NCI-H1048 (cell line): Measurements from ENCODE around the gene SETD9.

Experiments
- DNase-seq: peaks from one replicate; lab custom pipeline; 2025; lab: John Stamatoyannopoulos, UW

SETD9 gene, protein sequence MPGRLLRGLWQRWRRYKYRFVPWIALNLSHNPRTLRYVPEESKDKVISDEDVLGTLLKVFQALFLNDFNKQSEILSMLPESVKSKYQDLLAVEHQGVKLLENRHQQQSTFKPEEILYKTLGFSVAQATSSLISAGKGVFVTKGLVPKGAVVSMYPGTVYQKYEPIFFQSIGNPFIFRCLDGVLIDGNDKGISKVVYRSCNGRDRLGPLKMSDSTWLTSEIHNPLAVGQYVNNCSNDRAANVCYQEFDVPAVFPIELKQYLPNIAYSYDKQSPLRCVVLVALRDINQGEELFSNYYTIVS

GRCh38 chr5:56909294-56910209 lies at the start of gene SETD9:
Gene SETD9, plus strand, starts transcription at chr5:56909596. Its CDS starts 50 bp downstream, at chr5:56909646.
- DNase-seq: peak; percentile 88

DNA sequence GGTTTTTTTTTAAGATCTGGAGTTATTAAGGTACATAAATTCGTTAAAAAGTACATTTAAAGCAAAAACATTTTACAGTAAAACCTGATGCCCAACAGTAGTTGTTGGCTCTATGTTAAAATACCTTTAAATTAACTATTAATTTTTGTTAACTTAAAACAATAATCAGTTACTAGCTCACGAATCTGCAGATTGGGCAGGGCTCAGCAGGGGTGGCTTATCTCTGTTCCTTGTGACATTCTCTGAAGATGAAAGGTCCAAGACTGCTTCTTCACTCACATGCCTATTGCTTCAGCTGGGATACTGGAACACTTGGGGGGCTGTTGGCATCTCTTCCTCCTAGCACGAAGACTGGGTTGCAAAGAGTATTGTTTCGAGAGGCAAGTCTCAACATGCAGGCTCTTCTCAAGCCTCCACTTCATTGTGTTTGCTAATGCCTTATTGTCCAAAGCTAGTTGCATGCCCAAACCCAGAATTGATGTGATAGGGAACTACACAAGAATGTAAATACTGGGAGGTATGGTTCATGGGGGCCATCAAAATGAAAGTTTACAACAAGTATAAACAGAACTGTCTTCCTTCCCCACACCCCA lies 47.4 kb upstream of the SETD9 start:
- DNase-seq: no peak

DNA sequence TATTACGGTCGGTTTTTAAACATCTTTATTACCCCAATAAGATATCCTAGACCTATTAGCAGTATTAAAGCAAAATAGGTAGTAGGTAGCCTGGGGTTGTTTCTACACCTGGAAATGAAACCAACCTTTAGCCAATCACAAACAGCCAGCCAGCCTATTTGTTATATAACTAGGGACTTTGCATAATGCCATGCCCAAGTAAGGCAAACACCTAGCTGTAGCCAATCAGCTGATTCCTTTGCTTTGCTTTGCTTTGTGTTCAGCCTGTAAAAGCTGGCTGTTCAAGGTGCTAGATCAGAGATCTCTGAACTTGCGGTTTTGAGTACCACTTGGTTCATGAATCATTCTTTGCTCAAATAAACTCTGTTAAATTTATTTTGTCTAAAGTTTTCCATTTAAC lies 46.5 kb upstream of the SETD9 start:
- DNase-seq: no peak

GRCh38 chr5:56871777-56872176 lies 37.6 kb upstream of the SETD9 start:
- no peak for DNase-seq

GRCh38 chr5:56873056-56873455 lies 36.3 kb upstream of the SETD9 start:
- no peak for DNase-seq

DNA sequence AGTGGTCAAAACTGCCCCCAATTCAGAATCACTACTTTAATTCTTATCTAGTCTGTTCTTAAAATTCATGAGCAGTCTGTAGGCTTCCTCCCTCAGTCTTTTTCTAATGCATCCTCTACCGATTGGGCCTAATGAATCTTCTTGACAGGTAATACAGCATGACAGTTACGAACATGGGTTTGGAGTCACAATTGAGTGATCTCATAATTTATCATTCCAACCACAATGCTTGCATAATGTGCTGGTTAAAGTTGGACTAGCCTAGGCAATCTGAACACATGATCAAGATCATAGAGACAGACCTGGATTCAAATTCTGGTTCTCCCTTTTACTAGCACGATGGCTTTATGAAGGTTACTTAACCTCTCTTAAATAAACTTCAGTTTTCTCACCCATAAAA lies 33.1 kb upstream of the SETD9 start:
- no peak for DNase-seq

- no peak for DNase-seq
Observed at GRCh38 chr5:56881571-56881970, 27.8 kb upstream of the SETD9 start.

GRCh38 chr5:56893251-56893951 lies 16.0 kb upstream of the SETD9 start:
- no peak for DNase-seq

GRCh38 chr5:56896763-56897162 lies 12.6 kb upstream of the SETD9 start:
- DNase-seq: no peak

DNA sequence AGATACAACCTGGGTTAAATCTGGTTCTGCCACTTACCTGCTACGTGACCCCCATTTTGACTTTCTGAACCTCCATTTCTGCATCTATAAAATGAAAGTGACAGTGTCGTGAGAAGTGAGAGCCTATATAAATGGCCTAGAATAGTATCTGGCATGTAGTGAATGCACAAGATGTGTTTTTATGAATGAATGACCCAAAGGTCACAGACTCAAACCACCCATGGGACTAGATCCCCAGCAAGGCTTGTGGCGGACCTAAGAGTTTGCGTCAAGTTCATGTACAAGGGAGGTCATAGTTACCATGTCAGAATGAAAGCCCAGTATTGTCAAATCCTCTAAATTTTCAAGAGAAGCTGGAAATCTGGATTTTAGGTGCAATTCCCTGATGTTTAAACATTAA lies 11.2 kb upstream of the SETD9 start:
- no peak for DNase-seq

DNA sequence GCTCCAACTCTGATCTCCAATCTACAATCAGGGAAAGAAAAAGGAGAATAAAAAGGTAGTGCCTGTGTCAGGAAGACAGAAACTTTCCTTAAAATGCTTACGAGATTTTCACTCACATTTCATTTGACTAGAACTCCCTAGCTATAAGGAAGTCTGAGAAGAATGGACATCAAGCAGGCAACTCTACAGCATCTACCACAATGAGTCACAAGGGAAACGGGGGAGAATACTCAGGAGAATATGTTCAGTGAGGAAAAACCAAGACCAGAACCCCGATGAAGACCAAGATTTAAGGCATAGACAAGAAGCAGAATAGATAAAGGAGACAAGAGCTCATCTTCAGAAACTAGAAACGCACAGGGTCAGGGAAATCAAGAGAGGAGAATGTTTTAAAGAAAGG lies 9.0 kb upstream of the SETD9 start:
- DNase-seq: no peak

GRCh38 chr5:56900858-56901578 lies 8.4 kb upstream of the SETD9 start:
- DNase-seq: no peak

DNA sequence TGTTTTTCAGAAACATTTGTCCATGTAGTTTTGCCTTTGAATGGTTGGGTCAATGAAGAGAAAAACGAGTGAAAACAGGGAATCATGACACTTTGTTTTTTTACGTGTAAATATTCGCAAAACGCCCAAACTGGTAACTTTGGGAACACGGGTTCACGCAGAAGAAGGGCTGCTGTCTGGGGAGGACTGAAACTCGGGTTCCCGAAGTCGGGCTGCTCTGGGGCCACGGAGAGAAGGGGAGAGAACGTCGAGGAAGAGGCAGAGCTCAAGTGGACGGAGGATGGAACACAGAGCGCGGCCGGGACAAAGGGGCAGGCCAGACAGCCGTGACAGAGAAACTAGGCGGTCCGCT lies 478 bp upstream of the SETD9 start:
- DNase-seq: no peak

DNA sequence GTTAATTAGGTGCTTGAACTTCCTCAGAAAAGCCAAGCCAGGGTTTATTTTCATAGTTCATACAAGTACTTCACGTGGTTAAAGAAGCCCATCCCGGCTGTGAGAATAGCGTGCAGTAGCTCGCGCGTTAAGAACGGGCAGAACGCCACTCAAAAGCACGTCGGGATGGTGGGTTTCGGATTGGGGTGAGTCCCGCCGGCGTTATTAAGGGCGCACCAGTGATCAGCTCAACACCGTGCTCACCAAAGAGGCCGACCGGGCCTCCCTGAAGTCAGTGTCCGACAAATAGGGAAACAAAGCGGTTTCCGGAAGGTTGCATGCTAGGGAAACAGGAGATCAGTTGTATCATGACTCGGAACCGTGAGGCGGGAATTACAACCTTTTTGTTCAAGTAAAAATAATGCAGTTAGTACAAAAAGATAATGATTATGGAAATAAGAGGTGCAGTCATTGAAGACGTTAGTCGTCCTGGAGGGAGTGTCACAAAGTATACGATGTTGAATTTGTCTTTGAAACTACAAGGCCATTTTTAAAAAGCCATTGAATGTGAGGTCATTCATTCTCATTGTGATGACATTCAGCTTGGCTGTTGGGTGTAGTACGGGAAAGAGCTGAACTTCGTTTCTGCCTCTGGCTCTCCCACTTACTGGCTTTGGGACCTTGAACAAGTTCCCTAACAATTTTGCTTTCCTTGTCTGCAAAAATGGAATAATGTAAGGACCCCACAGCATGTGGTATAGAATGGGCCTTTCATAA lies 992 bp downstream of the SETD9 start:
- DNase-seq: no peak

DNA sequence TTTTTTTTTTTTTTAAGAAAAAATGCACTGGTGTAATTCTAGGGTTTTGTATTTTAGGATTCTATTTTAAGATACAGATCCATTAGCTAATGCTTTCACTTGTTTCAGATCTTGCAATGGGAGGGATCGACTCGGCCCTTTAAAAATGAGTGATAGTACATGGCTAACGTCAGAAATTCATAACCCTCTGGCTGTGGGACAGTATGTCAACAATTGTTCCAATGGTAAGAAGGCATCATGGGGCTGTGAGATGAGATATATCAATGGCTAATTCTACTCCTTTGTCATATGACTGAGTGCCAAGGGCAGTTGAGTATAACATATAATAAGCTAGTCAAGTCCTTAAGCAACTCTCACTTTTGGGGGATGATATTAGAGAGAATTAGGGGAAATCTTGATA lies 4.4 kb downstream of the SETD9 start:
- no peak for DNase-seq

DNA sequence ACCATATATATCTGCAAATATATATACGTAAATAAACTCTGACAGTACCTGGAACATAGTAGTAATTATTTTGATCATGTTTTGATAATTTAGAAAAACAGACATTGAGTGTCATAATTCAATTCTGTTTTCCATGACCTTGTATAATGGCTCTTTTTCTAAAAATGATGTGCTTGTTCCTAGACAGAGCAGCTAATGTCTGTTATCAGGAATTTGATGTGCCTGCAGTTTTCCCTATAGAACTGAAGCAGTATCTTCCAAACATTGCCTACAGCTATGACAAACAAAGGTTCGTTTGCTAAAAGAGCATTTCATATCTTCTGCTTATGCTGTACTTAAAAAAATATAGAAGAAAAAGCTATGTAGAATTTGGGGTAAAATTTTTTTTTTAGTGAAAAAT lies 5.3 kb downstream of the SETD9 start:
- no peak for DNase-seq

- no peak for DNase-seq
Observed at GRCh38 chr5:56917534-56917933, 8.1 kb downstream of the SETD9 start.

DNA sequence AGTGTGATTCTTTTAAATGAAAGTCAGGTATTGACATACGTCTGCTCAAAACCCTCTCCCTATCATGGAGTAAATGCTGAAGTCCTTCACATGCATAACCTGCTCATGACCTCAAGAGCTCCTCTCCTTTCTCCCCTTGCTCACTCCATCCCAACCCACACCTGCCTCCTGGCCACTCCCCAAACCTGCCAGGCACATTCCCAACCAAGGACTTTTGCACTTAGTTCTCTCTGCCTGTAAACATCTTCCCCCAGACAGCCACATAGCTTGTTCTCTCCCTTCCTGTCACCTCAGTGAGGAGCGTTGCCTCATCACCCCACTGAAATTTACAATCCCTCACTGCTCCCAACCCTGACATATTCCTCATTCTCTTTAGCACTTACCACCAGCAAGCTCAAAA lies 8.7 kb downstream of the SETD9 start:
- no peak for DNase-seq

DNA sequence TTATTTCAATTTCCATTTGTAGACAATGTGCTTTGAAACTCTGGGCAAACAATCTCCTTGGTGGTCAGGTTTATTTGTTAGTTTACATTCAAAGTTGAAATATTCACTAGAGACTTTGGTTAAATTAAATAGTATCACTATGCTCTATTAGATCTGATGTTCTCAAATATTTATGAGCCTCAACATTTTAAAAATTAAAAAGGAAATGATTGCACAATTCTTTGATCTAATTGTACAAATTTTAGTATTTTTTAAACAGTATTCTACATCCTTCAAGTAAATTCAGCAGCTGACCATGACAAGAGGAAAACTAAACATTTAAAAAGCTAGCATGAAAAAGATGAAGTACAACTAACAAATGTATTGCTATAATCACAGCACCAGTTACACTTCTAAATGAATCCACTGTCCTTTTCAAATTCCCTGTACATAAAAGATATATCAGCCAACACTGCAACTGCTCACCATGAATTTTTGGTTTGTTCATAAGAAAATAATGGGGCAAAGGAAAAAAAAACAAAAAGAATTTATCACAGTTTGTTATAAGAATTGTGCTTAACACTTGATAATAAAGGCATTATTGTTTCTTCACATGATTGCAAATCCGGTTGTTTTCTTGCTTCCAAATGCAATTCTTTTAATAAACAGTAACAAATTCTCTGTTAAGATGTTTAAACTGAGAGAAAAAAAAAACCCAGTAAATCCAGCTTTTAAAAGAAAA lies 10.7 kb downstream of the SETD9 start:
- no peak for DNase-seq

DNA sequence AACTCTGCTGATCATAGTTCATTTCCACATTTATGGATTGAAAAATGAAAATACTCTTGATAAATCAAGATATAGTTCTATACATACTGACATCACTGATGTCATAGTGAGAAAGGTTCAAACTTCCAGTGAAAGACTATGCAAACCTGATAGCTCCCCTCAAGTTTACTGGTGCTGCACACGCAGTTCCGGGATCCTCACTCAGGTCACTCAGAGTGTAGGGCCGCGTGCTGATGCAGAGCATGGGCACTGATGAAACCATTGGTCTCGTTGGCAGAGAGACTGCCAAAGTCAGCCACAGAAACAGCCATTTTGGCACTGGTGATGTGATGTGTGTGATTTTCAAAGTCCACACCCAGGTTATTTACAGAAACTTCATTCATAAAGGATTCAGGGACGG lies 13.5 kb downstream of the SETD9 start:
- no peak for DNase-seq
